ENCODE results near the gene CACFD1.

DNA sequence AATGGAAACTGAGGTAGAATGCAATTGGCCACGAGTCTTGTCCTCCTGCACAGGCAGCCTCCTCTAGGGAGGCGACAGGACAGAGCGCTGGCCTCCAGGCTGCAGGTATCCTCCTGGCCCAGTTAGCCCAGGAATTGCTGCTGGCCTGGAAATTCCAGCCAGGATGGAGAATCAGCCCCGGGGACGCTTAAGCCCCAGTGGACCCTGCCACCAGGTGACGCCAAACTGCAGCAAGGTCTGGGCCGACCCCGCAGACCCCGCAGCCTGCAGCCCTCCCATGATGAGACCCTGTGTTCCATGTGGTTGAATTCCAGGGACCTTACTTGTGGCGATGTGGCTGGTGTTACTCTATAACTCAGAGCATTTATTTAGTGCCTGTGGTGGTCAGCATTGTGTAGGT, 7.3 kb downstream of the CACFD1 start:
- TF ChIP-seq GATA2 (IDR thresholded peaks at IDR 0.05; ENCODE audit: low read depth, low read length) (no peak), GATA3 (IDR thresholded peaks at IDR 0.05; ENCODE audit: low read depth, low read length) (no peak)

All from SH-SY5Y (cell line).